Astrocyte (in vitro differentiated cells and primary cell): ENCODE data around the gene RNF212. TPM values are rescaled to one million over a fixed set of nuclear protein-coding genes. Genes with fewer than 3 reads are reported as not detected.

Source experiments
- DNase-seq: peaks from one replicate; pipeline ENCODE4 v3.0.0-alpha.2; 2010; ENCODE audit warnings: low read depth
- FAIRE-seq: peaks from 2 replicates; lab custom pipeline; 2011; peaks lifted over from hg19 to GRCh38; lab: Jason Lieb, UNC
- H2AFZ ChIP-seq: 2 replicates; pipeline ENCODE4 v1.6.0; 2012; ENCODE audit warnings: low read depth, low read length, inconsistent platforms
- H3K27ac ChIP-seq: 2 replicates; pipeline ENCODE4 v1.5.1; 2011; ENCODE audit warnings: low read depth, low read length, inconsistent platforms
- H3K27me3 ChIP-seq: 2 replicates; pipeline ENCODE4 v1.6.0; 2011; ENCODE audit warnings: low read length, inconsistent platforms; ENCODE audit not compliant: insufficient read depth
- H3K36me3 ChIP-seq: 2 replicates; pipeline ENCODE4 v1.5.1; 2011; ENCODE audit warnings: low read length, inconsistent platforms; ENCODE audit not compliant: insufficient read depth
- H3K4me1 ChIP-seq: 2 replicates; pipeline ENCODE4 v1.5.1; 2011; ENCODE audit warnings: low read length, inconsistent platforms; ENCODE audit not compliant: insufficient read depth
- H3K4me2 ChIP-seq: 2 replicates; pipeline ENCODE4 v1.6.0; 2012; ENCODE audit warnings: low read length, inconsistent platforms
- H3K4me3 ChIP-seq: 2 replicates; pipeline ENCODE4 v1.5.1; 2011; ENCODE audit warnings: low read depth, mild to moderate bottlenecking, low read length, inconsistent platforms; ENCODE audit not compliant: insufficient read depth
- H3K79me2 ChIP-seq: 2 replicates; pipeline ENCODE4 v1.6.0; 2012; ENCODE audit warnings: mild to moderate bottlenecking, low read length, inconsistent platforms; ENCODE audit not compliant: insufficient read depth
- H3K9ac ChIP-seq: 2 replicates; pipeline ENCODE4 v1.6.0; 2012; ENCODE audit warnings: mild to moderate bottlenecking, low read length, inconsistent platforms
- H3K9me3 ChIP-seq: 2 replicates; pipeline ENCODE4 v1.5.1; 2012; ENCODE audit warnings: low read depth, mild to moderate bottlenecking, low read length, inconsistent platforms; ENCODE audit not compliant: insufficient read depth
- H4K20me1 ChIP-seq: 2 replicates; pipeline ENCODE4 v1.6.0; 2012; ENCODE audit warnings: low read length, inconsistent platforms; ENCODE audit not compliant: insufficient read depth
- H3K27ac Mint-ChIP-seq: one replicate; pipeline ENCODE4 v1.8.0; 2021; ENCODE audit warnings: mild to moderate bottlenecking, mixed read lengths; ENCODE audit not compliant: unreplicated experiment
- H3K27me3 Mint-ChIP-seq: one replicate; pipeline ENCODE4 v1.8.0; 2021; ENCODE audit warnings: low read depth, mixed read lengths; ENCODE audit not compliant: unreplicated experiment
- H3K36me3 Mint-ChIP-seq: one replicate; pipeline ENCODE4 v1.8.0; 2021; ENCODE audit warnings: low read depth, mixed read lengths; ENCODE audit not compliant: unreplicated experiment
- H3K4me1 Mint-ChIP-seq: one replicate; pipeline ENCODE4 v1.8.0; 2021; ENCODE audit warnings: low read depth, mixed read lengths; ENCODE audit not compliant: unreplicated experiment
- H3K4me3 Mint-ChIP-seq: one replicate; pipeline ENCODE4 v1.8.0; 2021; ENCODE audit warnings: mild to moderate bottlenecking, moderate library complexity, mixed read lengths; ENCODE audit not compliant: unreplicated experiment
- H3K9me3 Mint-ChIP-seq: one replicate; pipeline ENCODE4 v1.8.0; 2021; ENCODE audit warnings: mild to moderate bottlenecking, mixed read lengths; ENCODE audit not compliant: unreplicated experiment
- EZH2 ChIP-seq: IDR thresholded peaks from 2 replicates; pipeline ENCODE4 v1.6.1; 2012; ENCODE audit warnings: mild to moderate bottlenecking, low read length, inconsistent platforms; ENCODE audit not compliant: insufficient read depth
- total RNA-seq: library from RNA; stranded (reverse); gene quantifications from 2 replicates; pipeline ENCODE4 v1.2.1, GENCODE V29; 2021
- TF ChIP-seq, protein P1 (sequence below): IDR thresholded peaks from 2 replicates; pipeline ENCODE4 v1.5.1; 2011; ENCODE audit warnings: low read depth, mild to moderate bottlenecking, inconsistent platforms, low read length, moderate library complexity; ENCODE audit not compliant: insufficient read depth

Gene RNF212
- total RNA-seq, 1 donor from 2014 or later, result 2.2 TPM

DNA sequence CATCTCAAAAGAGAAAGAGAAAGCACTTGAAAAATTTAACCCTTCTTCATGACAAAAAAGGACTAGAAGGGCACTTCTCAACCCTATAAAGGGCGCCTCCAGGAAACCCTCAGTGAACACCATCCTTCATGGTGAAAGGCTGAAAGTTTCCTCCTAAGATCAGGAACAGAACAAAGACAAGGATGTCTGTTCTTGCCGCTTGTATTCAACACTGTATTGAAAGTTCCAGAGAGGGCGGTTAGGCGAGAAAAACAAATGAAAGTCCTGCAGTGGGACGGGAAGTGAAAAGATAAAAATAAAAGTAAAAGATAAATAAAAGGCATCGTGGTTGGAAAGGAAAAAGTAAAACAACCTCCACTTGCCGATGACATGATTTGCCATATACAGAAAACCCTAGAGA, 50.9 kb downstream of the RNF212 start:
- DNase-seq (no peak), FAIRE-seq (no peak)
- no peaks in the 10 kb centered on the region for H3K4me1 ChIP-seq
- H4K20me1 ChIP-seq, result no peaks in the 10 kb centered on the region
- TF ChIP-seq, protein P1, sequence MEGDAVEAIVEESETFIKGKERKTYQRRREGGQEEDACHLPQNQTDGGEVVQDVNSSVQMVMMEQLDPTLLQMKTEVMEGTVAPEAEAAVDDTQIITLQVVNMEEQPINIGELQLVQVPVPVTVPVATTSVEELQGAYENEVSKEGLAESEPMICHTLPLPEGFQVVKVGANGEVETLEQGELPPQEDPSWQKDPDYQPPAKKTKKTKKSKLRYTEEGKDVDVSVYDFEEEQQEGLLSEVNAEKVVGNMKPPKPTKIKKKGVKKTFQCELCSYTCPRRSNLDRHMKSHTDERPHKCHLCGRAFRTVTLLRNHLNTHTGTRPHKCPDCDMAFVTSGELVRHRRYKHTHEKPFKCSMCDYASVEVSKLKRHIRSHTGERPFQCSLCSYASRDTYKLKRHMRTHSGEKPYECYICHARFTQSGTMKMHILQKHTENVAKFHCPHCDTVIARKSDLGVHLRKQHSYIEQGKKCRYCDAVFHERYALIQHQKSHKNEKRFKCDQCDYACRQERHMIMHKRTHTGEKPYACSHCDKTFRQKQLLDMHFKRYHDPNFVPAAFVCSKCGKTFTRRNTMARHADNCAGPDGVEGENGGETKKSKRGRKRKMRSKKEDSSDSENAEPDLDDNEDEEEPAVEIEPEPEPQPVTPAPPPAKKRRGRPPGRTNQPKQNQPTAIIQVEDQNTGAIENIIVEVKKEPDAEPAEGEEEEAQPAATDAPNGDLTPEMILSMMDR, result no peak
- no peak for TF ChIP-seq EZH2
- Mint-ChIP-seq H3K4me1 (peaks cover 6% of the 10 kb centered on the region), H3K36me3 (no peaks in the 10 kb centered on the region), H3K9me3 (no peaks in the 10 kb centered on the region), H3K27me3 (peaks cover 19% of the 10 kb centered on the region), H3K4me3 (no peak overlapping the region), H3K27ac (no peak overlapping the region)
- no peak overlapping the region for H2AFZ ChIP-seq
- no peak overlapping the region for H3K4me3 ChIP-seq
- H3K27ac ChIP-seq, result no peak overlapping the region
- peaks cover 31% of the 10 kb centered on the region for H3K27me3 ChIP-seq
- no peaks in the 10 kb centered on the region for H3K9me3 ChIP-seq
- H3K79me2 ChIP-seq, result no peaks in the 10 kb centered on the region
- no peaks in the 10 kb centered on the region for H3K36me3 ChIP-seq
- H3K4me2 ChIP-seq, result no peak overlapping the region
- no peak overlapping the region for H3K9ac ChIP-seq

DNA sequence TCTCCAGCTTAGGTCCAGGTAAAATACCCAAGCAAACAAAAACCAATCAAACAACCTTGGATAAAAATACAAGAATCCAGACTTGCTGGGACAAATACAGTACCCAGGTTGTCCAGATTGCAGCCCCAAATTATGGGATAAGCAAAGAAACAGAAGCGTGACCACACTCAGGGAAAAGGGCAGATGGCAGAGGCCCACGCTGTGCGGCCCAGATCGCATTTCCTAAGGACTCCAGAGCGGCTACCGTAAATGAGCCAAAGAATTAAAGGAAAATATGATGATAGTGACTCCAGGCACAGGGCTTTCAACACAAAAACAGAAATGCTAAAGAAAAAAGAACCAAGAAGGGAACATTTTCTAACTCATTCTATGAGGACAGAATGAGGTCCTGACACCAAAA, 51.6 kb downstream of the RNF212 start:
- Histone ChIP-seq H3K27ac (no peak overlapping the region), H3K79me2 (no peaks in the 10 kb centered on the region), H3K4me2 (no peak overlapping the region), H3K4me3 (no peak overlapping the region), H4K20me1 (no peaks in the 10 kb centered on the region), H3K27me3 (peaks cover 31% of the 10 kb centered on the region), H3K9me3 (no peaks in the 10 kb centered on the region), H3K4me1 (no peaks in the 10 kb centered on the region), H3K36me3 (no peaks in the 10 kb centered on the region), H3K9ac (no peak overlapping the region), H2AFZ (no peak overlapping the region)
- no peaks in the 10 kb centered on the region for H3K9me3 Mint-ChIP-seq
- H3K4me3 Mint-ChIP-seq, result no peak overlapping the region
- FAIRE-seq (no peak), DNase-seq (no peak)
- H3K27ac Mint-ChIP-seq, result no peak overlapping the region
- TF ChIP-seq, protein P1, result no peak
- TF ChIP-seq EZH2, result no peak
- H3K27me3 Mint-ChIP-seq, result peaks cover 19% of the 10 kb centered on the region
- peaks cover 6% of the 10 kb centered on the region for H3K4me1 Mint-ChIP-seq
- H3K36me3 Mint-ChIP-seq, result no peaks in the 10 kb centered on the region

DNA sequence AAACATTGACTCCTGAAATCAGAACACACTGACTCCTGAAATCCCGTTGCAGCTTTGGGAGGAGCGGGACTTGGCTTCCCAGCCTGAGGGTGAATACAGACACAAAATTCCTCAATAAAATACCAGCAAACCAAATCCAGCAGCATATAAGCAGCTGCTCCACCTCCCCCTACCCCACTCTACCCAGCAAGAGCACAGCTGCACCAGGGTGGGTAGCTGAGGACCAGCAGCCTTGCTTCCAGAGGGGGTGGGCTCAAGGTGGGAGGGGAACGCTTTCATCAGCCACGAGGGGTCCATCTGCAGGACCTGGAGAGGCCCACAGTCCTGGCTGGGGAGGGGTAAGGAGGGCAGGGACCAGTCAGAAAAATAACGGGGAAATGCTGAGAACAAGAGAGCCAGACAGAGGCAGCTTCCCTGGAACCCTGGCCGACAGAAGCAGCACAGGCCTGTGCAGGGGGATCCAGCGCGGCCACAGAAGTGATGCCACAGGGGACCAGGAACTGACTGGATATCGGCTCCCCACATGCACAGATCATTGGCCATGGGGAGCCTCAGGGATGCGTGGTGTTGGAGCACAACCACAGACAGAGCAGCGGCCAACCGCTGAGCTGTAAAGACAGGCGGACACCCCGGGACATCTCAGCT, 52.2 kb downstream of the RNF212 start:
- Histone ChIP-seq H3K27me3 (peaks cover 31% of the 10 kb centered on the region), H2AFZ (no peak overlapping the region), H4K20me1 (no peaks in the 10 kb centered on the region), H3K4me2 (no peak overlapping the region), H3K9ac (no peak overlapping the region), H3K4me1 (no peaks in the 10 kb centered on the region), H3K9me3 (no peaks in the 10 kb centered on the region), H3K4me3 (no peak overlapping the region), H3K36me3 (no peaks in the 10 kb centered on the region), H3K79me2 (no peaks in the 10 kb centered on the region), H3K27ac (no peak overlapping the region)
- no peak overlapping the region for H3K27ac Mint-ChIP-seq
- peaks cover 21% of the 10 kb centered on the region for H3K27me3 Mint-ChIP-seq
- no peak for FAIRE-seq
- H3K36me3 Mint-ChIP-seq, result no peaks in the 10 kb centered on the region
- H3K4me3 Mint-ChIP-seq, result no peak overlapping the region
- TF ChIP-seq, protein P1, result no peak
- TF ChIP-seq EZH2, result no peak
- peaks cover 8% of the 10 kb centered on the region for H3K4me1 Mint-ChIP-seq
- H3K9me3 Mint-ChIP-seq, result no peaks in the 10 kb centered on the region
- DNase-seq, result no peak
